ENCODE data around the gene CDKN2C.

Gene CDKN2C

GRCh38 chr1:50978852-50979781 is 9.1 kb downstream of the CDKN2C start (continued):
- TF ChIP-seq ZFP37 (tag by site-specific recombination; IDR thresholded peaks at IDR 0.05) (0 out of 2 replicates have a peak, but pooled peaks have one; percentile 42), ZNF76 (tag by site-specific recombination; IDR thresholded peaks at IDR 0.05; ENCODE audit: borderline replicate concordance, low read depth) (no peak), IKZF3 (tag by site-specific recombination; IDR thresholded peaks at IDR 0.05) (peak; percentile 53; the same call in 1 of the 2 replicates), ZBTB20 (tag by site-specific recombination; IDR thresholded peaks at IDR 0.05) (no peak), ZNF549 (tag by site-specific recombination; IDR thresholded peaks at IDR 0.05) (no peak), ZBTB1 (tag by site-specific recombination; IDR thresholded peaks at IDR 0.05) (no peak), PRDM10 (tag by site-specific recombination; IDR thresholded peaks at IDR 0.05) (peak; percentile 80), ZNF423 (tag by site-specific recombination; IDR thresholded peaks at IDR 0.05) (no peak), ZNF169 (tag by site-specific recombination; IDR thresholded peaks at IDR 0.05) (no peak), ZNF175 (tag by site-specific recombination; IDR thresholded peaks at IDR 0.05) (no peak), ZNF571 (tag by site-specific recombination; IDR thresholded peaks at IDR 0.05) (no peak), ZNF530 (tag by site-specific recombination; IDR thresholded peaks at IDR 0.05; ENCODE audit: low read depth) (no peak), OVOL3 (tag by site-specific recombination; IDR thresholded peaks at IDR 0.05) (no peak), ZBTB48 (tag by site-specific recombination; IDR thresholded peaks at IDR 0.05) (no peak), ZNF155 (tag by site-specific recombination; IDR thresholded peaks at IDR 0.05) (no peak), ZNF302 (tag by site-specific recombination; IDR thresholded peaks at IDR 0.05; ENCODE audit: low read depth) (no peak), ZNF629 (tag by site-specific recombination; IDR thresholded peaks at IDR 0.05) (peak; percentile 66; the same call in 1 of the 2 replicates), SP7 (tag by site-specific recombination; IDR thresholded peaks at IDR 0.05) (0 out of 2 replicates have a peak, but pooled peaks have one; percentile 30), HOXC10 (CRISPR knock-in tag; IDR thresholded peaks at IDR 0.05) (no peak), PATZ1 (tag by site-specific recombination; IDR thresholded peaks at IDR 0.05) (peak; percentile 67), ZNF624 (tag by site-specific recombination; IDR thresholded peaks at IDR 0.05) (no peak), ZBTB17 (tag by site-specific recombination; IDR thresholded peaks at IDR 0.05) (0 out of 2 replicates have a peak, but pooled peaks have one; percentile 5)
- TF ChIP-seq, protein P1, sequence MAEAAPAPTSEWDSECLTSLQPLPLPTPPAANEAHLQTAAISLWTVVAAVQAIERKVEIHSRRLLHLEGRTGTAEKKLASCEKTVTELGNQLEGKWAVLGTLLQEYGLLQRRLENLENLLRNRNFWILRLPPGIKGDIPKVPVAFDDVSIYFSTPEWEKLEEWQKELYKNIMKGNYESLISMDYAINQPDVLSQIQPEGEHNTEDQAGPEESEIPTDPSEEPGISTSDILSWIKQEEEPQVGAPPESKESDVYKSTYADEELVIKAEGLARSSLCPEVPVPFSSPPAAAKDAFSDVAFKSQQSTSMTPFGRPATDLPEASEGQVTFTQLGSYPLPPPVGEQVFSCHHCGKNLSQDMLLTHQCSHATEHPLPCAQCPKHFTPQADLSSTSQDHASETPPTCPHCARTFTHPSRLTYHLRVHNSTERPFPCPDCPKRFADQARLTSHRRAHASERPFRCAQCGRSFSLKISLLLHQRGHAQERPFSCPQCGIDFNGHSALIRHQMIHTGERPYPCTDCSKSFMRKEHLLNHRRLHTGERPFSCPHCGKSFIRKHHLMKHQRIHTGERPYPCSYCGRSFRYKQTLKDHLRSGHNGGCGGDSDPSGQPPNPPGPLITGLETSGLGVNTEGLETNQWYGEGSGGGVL (tag by site-specific recombination; IDR thresholded peaks at IDR 0.05) = peak; percentile 32; the same call in 1 of the 2 replicates
- TF ChIP-seq, protein P2, sequence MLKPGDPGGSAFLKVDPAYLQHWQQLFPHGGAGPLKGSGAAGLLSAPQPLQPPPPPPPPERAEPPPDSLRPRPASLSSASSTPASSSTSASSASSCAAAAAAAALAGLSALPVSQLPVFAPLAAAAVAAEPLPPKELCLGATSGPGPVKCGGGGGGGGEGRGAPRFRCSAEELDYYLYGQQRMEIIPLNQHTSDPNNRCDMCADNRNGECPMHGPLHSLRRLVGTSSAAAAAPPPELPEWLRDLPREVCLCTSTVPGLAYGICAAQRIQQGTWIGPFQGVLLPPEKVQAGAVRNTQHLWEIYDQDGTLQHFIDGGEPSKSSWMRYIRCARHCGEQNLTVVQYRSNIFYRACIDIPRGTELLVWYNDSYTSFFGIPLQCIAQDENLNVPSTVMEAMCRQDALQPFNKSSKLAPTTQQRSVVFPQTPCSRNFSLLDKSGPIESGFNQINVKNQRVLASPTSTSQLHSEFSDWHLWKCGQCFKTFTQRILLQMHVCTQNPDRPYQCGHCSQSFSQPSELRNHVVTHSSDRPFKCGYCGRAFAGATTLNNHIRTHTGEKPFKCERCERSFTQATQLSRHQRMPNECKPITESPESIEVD (tag by site-specific recombination; IDR thresholded peaks at IDR 0.05) = peak; percentile 86
- TF ChIP-seq, protein P3, sequence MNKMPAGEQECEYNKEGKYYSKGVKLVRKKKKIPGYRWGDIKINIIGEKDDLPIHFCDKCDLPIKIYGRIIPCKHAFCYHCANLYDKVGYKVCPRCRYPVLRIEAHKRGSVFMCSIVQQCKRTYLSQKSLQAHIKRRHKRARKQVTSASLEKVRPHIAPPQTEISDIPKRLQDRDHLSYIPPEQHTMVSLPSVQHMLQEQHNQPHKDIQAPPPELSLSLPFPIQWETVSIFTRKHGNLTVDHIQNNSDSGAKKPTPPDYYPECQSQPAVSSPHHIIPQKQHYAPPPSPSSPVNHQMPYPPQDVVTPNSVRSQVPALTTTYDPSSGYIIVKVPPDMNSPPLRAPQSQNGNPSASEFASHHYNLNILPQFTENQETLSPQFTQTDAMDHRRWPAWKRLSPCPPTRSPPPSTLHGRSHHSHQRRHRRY (tag by site-specific recombination; IDR thresholded peaks at IDR 0.05) = no peak

Measured in HEK293 (cell line).